Fibroblast of the conjunctiva (primary cell): ENCODE data around the gene DCP2.
A peak's percentile ranks its signal among the peaks of the same experiment; 100 is the strongest.

ENCODE experiments used
- DNase-seq: peaks from one replicate; pipeline ENCODE4 v3.0.0-alpha.2; 2010; ENCODE audit warnings: low read depth

DCP2 gene

GRCh38 chr5:112967520-112968083 lies 9.0 kb upstream of the DCP2 start:
- no peak for DNase-seq

DNA sequence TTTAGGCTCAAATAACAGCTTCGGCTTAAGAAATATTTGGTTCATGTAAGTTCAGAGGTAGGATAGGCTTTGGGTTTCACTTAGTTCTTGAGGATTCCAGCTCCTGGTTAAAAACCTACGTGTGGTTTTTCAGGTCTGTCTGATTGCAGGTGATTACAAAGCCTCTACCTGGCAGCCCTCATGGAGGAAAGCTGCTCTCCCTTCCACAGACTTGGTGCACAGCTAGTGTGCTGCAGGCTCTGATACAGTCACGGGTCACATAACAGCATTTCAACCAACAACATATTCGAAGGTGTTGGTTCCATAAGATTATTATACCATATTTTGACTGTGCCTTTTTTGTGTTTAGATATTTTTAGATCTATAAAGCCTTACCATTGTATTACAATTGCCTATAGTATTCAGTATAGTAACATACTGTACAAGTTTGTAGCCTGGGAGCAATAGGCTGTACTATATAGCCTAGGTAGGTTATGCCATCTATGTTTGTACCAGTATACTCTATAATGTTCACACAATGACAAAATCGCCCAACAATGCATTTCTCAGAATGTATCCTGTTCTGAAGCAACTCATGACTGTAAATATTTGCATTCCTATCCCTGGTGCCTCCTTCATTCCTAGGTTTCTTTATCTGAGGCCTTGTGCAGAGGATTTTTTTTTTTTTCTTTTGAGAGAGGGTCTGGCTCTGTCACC lies 8.0 kb upstream of the DCP2 start:
- no peak for DNase-seq

DNA sequence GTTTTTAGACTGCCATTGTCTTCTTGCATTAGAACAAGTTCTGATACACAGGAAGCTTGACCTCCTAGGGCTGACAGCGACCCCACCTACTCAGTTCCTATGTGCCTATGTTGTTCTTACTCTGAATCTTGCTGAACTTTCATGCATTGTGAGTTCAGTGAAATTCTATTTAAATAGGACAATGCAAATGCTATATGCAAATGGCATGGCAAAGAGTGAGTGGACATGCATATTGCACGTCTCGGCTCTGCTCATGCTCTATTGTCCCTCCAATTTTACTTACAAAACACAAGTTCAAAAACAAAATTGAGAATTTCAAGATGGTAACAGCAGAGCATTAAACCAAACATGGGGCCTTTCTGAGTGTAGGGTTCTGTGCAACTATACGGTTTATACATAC lies 5.3 kb upstream of the DCP2 start:
- no peak for DNase-seq

GRCh38 chr5:112973036-112973435 lies 3.6 kb upstream of the DCP2 start:
- DNase-seq, result no peak

- no peak for DNase-seq
Measured at GRCh38 chr5:112973904-112974303, 2.7 kb upstream of the DCP2 start.

- DNase-seq, result no peak
Measured at GRCh38 chr5:112974901-112975300, 1.7 kb upstream of the DCP2 start.

- DNase-seq, result no peak
Measured at GRCh38 chr5:112975721-112976431, 722 bp upstream of the DCP2 start.

- no peak for DNase-seq
Measured at GRCh38 chr5:112977440-112977861, 853 bp downstream of the DCP2 start.

DNA sequence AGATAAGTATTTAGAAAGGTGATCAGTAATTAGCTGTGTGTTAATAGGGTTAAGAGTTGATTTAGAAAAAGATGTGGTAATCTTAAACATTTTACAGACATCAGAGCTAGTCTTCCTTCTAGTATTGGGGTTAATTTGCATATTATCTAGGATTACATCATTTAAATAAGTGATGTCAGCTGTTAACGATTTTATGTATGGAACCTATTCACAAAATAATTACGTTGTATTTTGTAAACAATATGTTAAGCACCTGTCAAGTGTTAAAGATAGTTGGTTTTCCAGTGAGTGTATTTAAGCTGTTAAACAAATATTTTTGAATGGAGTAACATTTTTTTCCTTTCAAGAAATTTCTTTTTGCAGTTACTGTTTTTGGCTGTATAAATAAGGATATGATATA lies 2.2 kb downstream of the DCP2 start:
- no peak for DNase-seq

GRCh38 chr5:112979723-112980122 lies 3.1 kb downstream of the DCP2 start:
- DNase-seq, result no peak

GRCh38 chr5:112983363-112983762 lies 6.8 kb downstream of the DCP2 start:
- DNase-seq, result no peak

DNA sequence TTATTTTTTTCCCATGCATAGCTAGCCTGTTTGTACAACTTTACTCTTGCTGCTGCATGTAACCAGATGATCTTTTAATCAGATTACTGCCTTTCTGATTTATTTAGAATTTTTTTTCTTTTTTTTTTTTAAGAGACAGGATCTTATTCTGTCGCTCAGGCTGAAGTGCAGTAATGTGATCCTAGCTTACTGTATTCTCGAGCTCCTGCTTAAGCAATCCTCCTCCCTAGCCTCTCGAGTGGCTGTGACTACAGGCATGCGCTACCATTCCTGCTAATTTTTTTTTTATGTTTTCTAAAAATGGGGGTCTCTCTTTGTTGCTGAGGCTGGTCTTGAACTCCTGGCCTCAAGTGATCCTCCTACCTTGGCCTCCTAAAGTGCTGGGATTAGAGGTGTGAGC lies 9.6 kb downstream of the DCP2 start:
- no peak for DNase-seq

DNA sequence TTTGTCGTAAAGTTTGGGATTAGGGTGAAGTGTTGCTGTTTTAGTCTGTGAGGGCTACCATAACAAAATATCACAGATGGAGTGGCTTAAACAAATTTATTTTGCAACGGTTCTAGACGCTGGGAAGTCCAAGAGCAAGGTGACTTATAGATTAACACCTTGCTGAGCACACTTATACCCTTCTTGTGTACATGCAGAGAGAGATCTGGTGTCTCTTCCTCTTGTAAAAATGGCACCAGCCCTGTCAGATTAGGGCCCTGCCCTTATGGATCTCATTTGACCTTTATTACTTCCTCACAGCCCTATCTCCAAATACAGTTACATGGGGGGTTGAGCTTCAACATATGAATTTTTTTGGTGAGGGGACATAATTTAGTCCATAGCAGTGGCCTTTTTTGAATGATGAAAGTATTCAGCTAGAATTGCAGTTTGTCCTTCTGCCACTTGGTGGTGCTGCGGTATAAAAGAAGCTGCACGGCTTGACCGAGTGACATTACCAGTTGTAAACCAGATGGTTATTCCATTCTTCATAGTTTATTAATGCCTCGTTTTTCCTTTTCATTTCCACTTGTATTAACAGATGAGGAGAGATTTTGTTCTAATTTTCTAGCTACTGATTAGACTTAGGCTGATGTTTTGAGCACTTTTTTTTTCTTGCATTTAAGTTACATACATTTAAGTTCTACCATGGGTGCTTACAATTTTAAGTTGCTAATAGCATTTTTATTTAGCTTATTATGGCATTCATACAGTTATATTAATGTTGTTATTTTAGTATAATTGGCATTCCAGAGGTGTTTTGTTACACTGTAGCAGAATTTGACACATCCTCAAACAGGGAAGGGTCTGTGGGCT lies 19.4 kb downstream of the DCP2 start:
- DNase-seq, result peak; percentile 46

DNA sequence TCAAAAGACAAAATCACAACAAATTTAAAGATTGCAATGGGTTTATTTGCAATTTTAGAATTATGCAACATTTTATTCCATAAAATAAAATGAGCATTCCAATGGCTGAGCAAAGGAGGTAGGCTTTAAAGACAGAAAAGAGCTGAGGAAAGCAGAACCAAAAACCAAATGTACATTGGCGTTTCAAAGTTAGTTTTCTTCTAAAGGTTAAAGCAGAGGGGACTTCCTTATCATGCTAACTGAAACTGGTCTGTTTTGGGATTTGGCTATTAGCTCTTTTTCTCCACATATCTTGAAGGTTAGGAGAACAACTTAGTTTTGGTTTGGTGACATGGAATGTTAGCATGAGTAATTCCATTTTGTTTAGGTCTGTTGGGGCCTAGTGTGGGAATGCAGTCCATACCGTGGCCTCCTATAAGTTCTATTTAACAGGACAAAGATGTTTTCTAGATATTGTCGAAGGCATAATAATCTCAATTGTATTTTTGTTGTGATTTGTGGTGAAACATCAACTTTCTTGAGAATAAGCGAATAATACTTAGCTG lies 20.3 kb downstream of the DCP2 start:
- no peak for DNase-seq

DNA sequence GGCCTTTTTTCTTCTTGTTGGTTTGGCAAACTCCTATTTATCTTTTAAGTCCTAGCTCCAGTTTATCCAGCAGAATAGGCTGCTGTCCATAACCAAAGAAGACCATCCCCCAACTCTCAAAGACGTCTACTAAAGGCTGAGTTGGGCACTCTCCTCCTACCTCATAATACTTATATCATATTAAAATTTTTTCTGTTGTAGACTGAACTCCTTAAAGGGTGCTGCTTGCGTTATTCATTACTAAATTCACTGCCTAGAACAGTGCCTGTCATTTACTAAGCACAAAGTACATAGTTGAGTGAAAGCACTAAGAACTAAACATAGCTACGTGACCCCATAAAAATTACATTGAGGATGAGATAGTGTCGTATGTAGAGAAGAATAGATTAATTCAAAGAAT lies 21.7 kb downstream of the DCP2 start:
- DNase-seq, result no peak

DNA sequence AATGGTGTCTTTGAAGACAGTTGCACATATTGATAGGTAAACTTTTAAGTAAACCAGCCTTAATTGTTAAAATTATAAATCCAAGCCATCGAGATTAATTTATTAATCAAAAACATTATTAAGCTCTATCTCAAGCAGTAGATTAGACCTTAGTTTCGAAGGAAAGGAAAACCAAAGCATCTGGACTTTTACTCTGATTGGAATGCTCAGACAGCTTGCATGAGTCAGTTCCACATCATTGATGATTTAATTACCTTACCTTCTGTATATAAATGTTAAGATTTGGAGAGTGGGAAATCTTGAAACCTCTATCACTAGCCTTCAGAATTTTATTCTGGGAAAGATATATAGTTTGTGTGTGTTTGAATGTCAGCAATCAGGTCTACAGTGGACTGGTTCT lies 23.9 kb downstream of the DCP2 start:
- no peak for DNase-seq

DNA sequence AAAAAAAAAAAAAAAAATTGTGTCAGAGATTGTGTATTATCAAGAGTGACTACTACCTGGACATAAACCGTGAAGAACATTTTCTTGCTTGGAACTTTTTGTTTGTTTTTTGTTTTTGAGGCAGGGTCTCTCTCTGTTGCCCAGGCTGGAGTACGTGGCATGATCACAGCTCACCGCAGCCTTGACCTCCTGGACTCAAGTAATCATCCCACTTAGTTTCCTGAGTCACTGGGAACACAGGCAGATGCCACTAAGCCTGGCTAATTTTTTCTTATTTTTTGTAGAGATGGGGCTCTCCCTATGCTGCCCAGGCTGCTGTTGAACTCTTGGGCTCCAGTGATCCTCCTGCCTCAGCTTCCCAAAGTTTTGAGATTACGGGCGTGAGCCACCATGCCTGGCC lies 25.8 kb downstream of the DCP2 start:
- DNase-seq, result no peak

GRCh38 chr5:113003763-113004162 lies 27.2 kb downstream of the DCP2 start:
- DNase-seq, result no peak

DNA sequence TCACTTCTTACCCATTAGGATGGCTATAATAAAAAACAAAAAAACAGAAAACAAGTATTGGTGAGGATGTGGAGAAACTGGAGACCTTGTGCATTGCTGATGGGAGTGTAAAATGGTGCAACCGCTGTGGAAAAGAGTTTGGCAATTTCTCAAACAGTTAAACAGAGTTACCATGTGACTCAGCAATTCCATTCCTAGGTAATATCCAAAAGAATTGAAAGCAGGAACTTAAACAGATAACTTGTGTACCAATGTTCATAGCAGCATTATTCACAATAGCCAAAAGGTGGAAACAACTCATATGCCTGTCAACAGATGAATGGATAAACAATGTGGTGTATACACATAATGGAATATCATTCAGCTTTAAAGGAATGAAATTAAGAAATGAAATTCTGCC lies 28.9 kb downstream of the DCP2 start:
- DNase-seq, result peak; percentile 12

DNA sequence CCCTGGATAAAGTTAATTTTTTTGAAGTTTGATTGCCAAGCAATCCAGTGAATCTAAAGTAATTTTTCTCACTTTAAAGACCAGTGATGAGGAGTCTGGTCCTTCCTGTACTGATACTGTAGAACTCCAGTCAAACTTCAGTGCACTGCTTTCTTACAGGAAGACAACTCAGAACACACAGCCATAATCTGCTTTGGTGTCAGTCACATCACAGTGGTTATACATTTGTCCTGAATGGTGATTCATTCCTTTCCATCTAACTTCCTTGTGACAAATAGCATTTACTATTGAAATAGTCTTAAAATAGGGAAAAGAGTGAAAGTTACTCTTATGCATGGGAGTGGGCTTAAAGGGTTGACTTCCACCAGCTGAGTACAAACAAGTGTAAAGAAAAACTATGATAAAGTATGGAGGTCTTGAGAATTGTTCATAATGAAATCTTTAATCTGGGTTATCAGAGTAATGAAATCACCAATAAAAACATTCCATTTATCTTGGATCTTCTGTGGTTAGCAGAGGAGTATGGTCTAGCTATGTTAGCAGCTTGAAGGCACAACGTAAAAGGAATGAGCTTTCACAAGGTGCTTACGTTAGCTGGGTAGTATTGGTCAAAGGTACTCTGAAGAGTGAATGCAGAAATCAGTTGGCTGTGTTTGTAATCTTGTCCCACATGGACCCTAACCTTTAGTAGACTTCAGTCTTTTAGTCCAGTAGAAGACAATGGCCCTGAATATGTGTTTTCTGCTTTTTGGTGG lies 41.5 kb downstream of the DCP2 start:
- DNase-seq, result no peak

DNA sequence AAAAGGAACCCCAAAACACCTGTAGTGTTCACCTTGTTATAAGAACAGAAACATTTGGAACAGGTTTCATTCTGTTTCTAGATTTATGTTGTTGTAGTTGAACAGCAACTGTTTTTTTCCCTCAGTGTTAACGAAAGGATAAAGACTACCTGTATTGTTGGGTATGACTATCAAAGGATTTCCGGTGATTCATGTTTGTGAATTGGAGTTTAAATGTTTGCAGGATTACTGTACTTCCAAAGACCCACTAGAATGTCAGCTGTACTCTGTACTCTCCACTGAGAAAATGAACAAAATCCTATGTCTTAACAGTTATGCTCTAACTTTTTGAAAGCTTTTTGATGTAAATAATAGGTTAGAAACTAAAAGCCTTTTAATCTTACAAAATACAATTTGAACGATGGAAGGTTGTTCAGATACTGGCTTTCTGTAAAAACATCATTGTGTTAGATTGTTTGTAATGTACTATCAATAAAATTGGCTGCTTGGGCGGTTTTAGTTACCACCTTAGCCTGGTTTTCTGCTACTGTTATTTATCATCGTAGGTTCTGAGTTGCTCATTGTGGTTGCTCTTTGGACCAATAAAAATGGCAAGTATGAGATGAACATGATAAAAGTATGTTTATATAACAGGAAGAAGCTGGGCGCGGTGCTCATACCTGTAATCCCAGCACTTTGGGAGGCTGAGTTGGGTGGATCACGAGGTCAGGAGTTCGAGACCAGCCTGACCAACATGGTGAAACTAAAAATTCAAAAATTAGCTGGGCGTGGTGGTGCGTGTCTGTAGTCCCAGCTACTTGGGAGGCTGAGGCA lies 44.1 kb downstream of the DCP2 start:
- no peak for DNase-seq
